ENCODE measurements around the gene BCAM.
"Not testable (repeated sequence)": the region's sequence is repeated elsewhere in the genome, so short reads cannot be mapped to it uniquely, and the experiment has no call there.

Gene BCAM

GRCh38 chr19:44822670-44823372 lies 13.9 kb downstream of the BCAM start:
- Histone ChIP-seq H3K27me3 (replicated peaks; ENCODE audit: control insufficient read depth, insufficient read depth, low read length) (no peaks in the 10 kb centered on the region; the same call in none of the 2 replicates), H3K36me3 (ENCODE audit: control insufficient read depth, insufficient read depth, low read length) (no peaks in the 10 kb centered on the region), H3K4me3 (replicated peaks; ENCODE audit: low read depth, low read length) (no peak overlapping the region)
- no peak for TF ChIP-seq CTCF (IDR thresholded peaks at IDR 0.05; ENCODE audit: insufficient read depth, low read length, poor library complexity, severe bottlenecking)
- no peak for DNase-seq (ENCODE audit: extremely low read depth, insufficient read length)

- Histone ChIP-seq H3K27me3 (replicated peaks; ENCODE audit: control insufficient read depth, insufficient read depth, low read length) (no peaks in the 10 kb centered on the region; the same call in 1 of the 2 replicates), H3K36me3 (ENCODE audit: control insufficient read depth, insufficient read depth, low read length) (no peaks in the 10 kb centered on the region), H3K4me3 (replicated peaks; ENCODE audit: low read depth, low read length) (no peak overlapping the region)
- DNase-seq (ENCODE audit: extremely low read depth, insufficient read length) = no peak
- TF ChIP-seq CTCF (IDR thresholded peaks at IDR 0.05; ENCODE audit: insufficient read depth, low read length, poor library complexity, severe bottlenecking) = no peak
Measured at GRCh38 chr19:44823373-44823698, 14.4 kb downstream of the BCAM start.

DNA sequence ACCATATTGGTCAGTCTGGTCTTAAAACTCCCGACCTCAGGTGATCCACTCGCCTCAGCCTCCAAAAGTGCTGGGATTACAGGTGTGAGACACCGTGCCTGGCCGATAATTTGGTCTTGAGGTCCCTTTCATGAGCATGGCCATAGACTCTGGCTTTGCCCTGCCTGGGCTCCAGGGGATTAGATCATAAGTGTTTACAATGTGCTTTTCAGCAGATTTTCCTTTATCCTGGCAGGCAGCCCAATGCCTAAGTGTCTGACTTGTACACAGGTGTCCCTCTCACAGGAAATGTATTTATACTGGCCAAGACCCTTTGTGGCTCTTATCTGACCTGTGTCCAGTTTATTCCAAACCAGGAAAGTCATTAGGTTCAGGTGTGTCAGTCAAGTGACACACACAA lies 15.9 kb downstream of the BCAM start:
- TF ChIP-seq CTCF (IDR thresholded peaks at IDR 0.05; ENCODE audit: insufficient read depth, low read length, poor library complexity, severe bottlenecking) = no peak
- Histone ChIP-seq H3K27me3 (replicated peaks; ENCODE audit: control insufficient read depth, insufficient read depth, low read length) (no peaks in the 10 kb centered on the region; the same call in 1 of the 2 replicates), H3K4me3 (replicated peaks; ENCODE audit: low read depth, low read length) (no peak overlapping the region), H3K36me3 (ENCODE audit: control insufficient read depth, insufficient read depth, low read length) (no peaks in the 10 kb centered on the region)
- DNase-seq (ENCODE audit: extremely low read depth, insufficient read length) = no peak

DNA sequence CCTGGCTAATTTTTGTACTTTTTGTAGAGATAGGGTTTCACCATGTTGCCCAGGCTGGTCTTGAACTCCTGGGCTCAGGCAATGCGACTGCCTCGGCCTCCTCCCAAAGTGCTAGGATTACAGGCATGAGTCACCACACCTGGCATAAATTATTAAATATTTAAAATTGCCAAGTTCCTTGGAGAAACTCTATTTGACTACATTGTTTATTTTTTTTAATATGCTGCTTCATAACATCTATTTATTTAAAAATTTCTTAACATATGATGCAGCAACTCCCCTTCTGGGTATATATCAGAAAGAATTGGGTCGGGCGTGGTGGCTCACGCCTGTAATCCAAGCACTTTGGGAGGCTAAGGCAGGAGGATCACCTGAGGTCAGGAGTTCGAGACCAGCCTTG lies 24.0 kb downstream of the BCAM start:
- H3K27me3 ChIP-seq (replicated peaks; ENCODE audit: control insufficient read depth, insufficient read depth, low read length); DNase-seq (ENCODE audit: extremely low read depth, insufficient read length); H3K4me3 ChIP-seq (replicated peaks; ENCODE audit: low read depth, low read length); H3K36me3 ChIP-seq (ENCODE audit: control insufficient read depth, insufficient read depth, low read length): not testable (repeated sequence)

GRCh38 chr19:44834399-44834798 lies 25.5 kb downstream of the BCAM start:
- H3K4me3 ChIP-seq (replicated peaks; ENCODE audit: low read depth, low read length); DNase-seq (ENCODE audit: extremely low read depth, insufficient read length); H3K27me3 ChIP-seq (replicated peaks; ENCODE audit: control insufficient read depth, insufficient read depth, low read length); H3K36me3 ChIP-seq (ENCODE audit: control insufficient read depth, insufficient read depth, low read length): not testable (repeated sequence)

DNA sequence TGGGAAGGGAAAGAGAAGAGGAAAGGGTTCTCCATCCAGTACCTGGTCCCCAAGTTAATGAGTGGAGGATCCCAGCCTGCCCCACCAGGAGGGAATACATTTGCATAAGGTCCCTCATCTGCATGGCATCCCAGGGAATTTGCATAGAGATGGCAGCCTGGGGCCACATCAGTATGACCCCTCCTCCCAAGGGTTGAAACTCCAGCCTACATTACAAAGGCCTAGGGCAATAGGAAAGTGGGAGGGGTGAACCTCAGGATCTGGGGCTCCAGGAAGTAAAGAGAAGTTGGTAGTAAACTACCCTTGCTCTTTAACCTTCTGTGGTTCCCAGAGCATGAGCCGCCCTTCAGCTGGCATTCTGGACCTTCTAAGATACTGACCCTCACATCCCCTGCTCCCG lies 30.4 kb downstream of the BCAM start:
- Histone ChIP-seq H3K27me3 (replicated peaks; ENCODE audit: control insufficient read depth, insufficient read depth, low read length) (no peaks in the 10 kb centered on the region; the same call in 1 of the 2 replicates), H3K36me3 (ENCODE audit: control insufficient read depth, insufficient read depth, low read length) (no peaks in the 10 kb centered on the region), H3K4me3 (replicated peaks; ENCODE audit: low read depth, low read length) (no peak overlapping the region)
- DNase-seq (ENCODE audit: extremely low read depth, insufficient read length) = no peak
- no peak for TF ChIP-seq CTCF (IDR thresholded peaks at IDR 0.05; ENCODE audit: insufficient read depth, low read length, poor library complexity, severe bottlenecking)

DNA sequence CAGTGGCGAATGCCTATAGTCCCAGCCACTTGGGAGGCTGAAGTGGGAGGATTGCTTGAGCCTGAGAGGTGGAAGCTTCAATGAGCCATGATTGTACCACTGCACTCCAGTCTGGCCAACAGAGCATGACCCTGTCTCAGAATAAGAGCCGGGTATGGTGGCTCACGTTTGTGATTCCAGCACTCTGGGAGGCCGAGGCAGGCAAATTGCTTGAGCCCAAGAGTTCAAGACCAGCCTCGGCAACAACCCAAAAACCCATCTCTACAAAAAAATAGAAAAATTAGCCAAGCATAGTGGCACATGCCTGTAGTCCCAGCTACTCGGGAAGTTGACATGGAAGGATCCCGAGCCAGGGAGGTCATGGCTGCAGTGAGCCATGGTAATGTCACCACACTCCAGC lies 31.9 kb downstream of the BCAM start:
- Histone ChIP-seq H3K36me3 (ENCODE audit: control insufficient read depth, insufficient read depth, low read length) (no peaks in the 10 kb centered on the region), H3K27me3 (replicated peaks; ENCODE audit: control insufficient read depth, insufficient read depth, low read length) (no peaks in the 10 kb centered on the region; the same call in 1 of the 2 replicates), H3K4me3 (replicated peaks; ENCODE audit: low read depth, low read length) (no peak overlapping the region)
- TF ChIP-seq CTCF (IDR thresholded peaks at IDR 0.05; ENCODE audit: insufficient read depth, low read length, poor library complexity, severe bottlenecking) = no peak
- DNase-seq (ENCODE audit: extremely low read depth, insufficient read length) = no peak

All from GM06990 (cell line).